GM12878 (cell line): Measurements from ENCODE around the gene SNRPD1. TPM values are rescaled to one million over a fixed set of nuclear protein-coding genes. Genes with fewer than 3 reads are reported as not detected.

Source experiments
- ATAC-seq: fragments of 200-7000 bp; cut with Tn5 transposase; 3 replicates; pipeline ENCODE4 v1.9.1; 2020; ENCODE audit warnings: mild to moderate bottlenecking, moderate library complexity
- BruUV-seq: library from RNA; stranded (reverse); fragments of 400-500 nt; replicated peaks from 2 replicates; lab custom pipeline; 2021; lab: Mats Ljungman, UMichigan
- CTCF ChIA-PET: fragments of 300-600 bp; sonication (Branson Sonifier 250); formaldehyde crosslinking; extraction: SDS; loops from one replicate; lab custom pipeline; 2021; ENCODE audit warnings: inconsistent platforms; lab: Yijun Ruan, JAX
- POLR2A ChIA-PET: fragments of 350-600 bp; formaldehyde crosslinking; extraction: SDS; loops from one replicate; lab custom pipeline; 2021; ENCODE audit warnings: inconsistent platforms; lab: Charles Lee
- RAD21 ChIA-PET: fragments of 300-600 bp; sonication (Branson Sonifier 250); formaldehyde crosslinking; loops from one replicate; lab custom pipeline; 2023; ENCODE audit warnings: antibody characterized with exemption; ENCODE audit not compliant: unreplicated experiment; lab: Charles Lee
- SMC1A ChIA-PET: fragments of 300-600 bp; sonication (Branson Sonifier 250); formaldehyde crosslinking; loops from one replicate; lab custom pipeline; 2023; ENCODE audit not compliant: unreplicated experiment, uncharacterized antibody; lab: Charles Lee
- DNase-seq: peaks from one replicate; pipeline ENCODE4 v3.0.0-alpha.2; 2011; ENCODE audit warnings: low read depth, low spot score
- FAIRE-seq: peaks from 3 replicates; lab custom pipeline; 2011; peaks lifted over from hg19 to GRCh38; lab: Jason Lieb, UNC
- H2AFZ ChIP-seq: 2 replicates; pipeline ENCODE4 v1.6.0; 2011; ENCODE audit warnings: low read depth, low read length, control low read depth; ENCODE audit not compliant: control insufficient read depth
- H3K27ac ChIP-seq: 2 replicates; pipeline ENCODE4 v1.5.1; 2011; ENCODE audit warnings: control low read depth; ENCODE audit not compliant: control insufficient read depth, insufficient read depth
- H3K27me3 ChIP-seq, 2 experiments: replicated peaks in 1 of 2; 2 replicates each; pipeline versions ENCODE4 v1.6.0 to v1.6.1; 2011; ENCODE audit warnings: low read length in 1 of 2; ENCODE audit not compliant: control insufficient read depth in 2 of 2, insufficient read depth in 2 of 2
- H3K36me3 ChIP-seq, 2 experiments: 2 replicates each; pipeline ENCODE4 v1.5.1; 2011; ENCODE audit warnings: low read length in 1 of 2; ENCODE audit not compliant: control insufficient read depth in 2 of 2, insufficient read depth in 2 of 2
- H3K4me1 ChIP-seq: 2 replicates; pipeline ENCODE4 v1.6.1; 2011; ENCODE audit warnings: mild to moderate bottlenecking, low read length, moderate library complexity, mixed read lengths; ENCODE audit not compliant: control insufficient read depth, insufficient read depth
- H3K4me2 ChIP-seq: 2 replicates; pipeline ENCODE4 v1.6.0; 2011; ENCODE audit warnings: control low read depth; ENCODE audit not compliant: control insufficient read depth, insufficient read depth
- H3K4me3 ChIP-seq: fragments of 200-600 bp; sonication (generic); 2 replicates; pipeline ENCODE4 v1.5.1; 2016
- H3K79me2 ChIP-seq: 2 replicates; pipeline ENCODE4 v1.6.0; 2011; ENCODE audit warnings: low read length; ENCODE audit not compliant: control insufficient read depth, insufficient read depth
- H3K9ac ChIP-seq: 2 replicates; pipeline ENCODE4 v1.8.0; 2011; ENCODE audit warnings: low read length, control low read depth, mixed read lengths; ENCODE audit not compliant: control insufficient read depth, insufficient read depth
- H3K9me3 ChIP-seq: replicated peaks from 3 replicates; pipeline ENCODE4 v1.5.1; 2011; ENCODE audit warnings: mild to moderate bottlenecking, low read length; ENCODE audit not compliant: control insufficient read depth, insufficient read depth
- H4K20me1 ChIP-seq: 2 replicates; pipeline ENCODE4 v1.6.0; 2011; ENCODE audit not compliant: control insufficient read depth, insufficient read depth
- ASH2L ChIP-seq: fragments of 300-600, 200-600 bp; sonication (generic); IDR thresholded peaks from 2 replicates; pipeline ENCODE4 v1.6.1; 2017; ENCODE audit warnings: low read depth, mild to moderate bottlenecking, borderline replicate concordance
- ATF2 ChIP-seq: IDR thresholded peaks from 2 replicates; pipeline ENCODE4 v1.6.1; 2012; ENCODE audit warnings: low read length, inconsistent platforms
- CBX5 ChIP-seq: sonication (generic); IDR thresholded peaks from 2 replicates; pipeline ENCODE4 v1.6.1; 2016; ENCODE audit warnings: low read depth, moderate library complexity, mild to moderate bottlenecking, inconsistent platforms
- CREM ChIP-seq: IDR thresholded peaks from 2 replicates; pipeline ENCODE4 v1.6.1; 2014; ENCODE audit warnings: antibody characterized with exemption, low read depth
- EED ChIP-seq: sonication (generic); IDR thresholded peaks from 2 replicates; pipeline ENCODE4 v1.6.1; 2016; ENCODE audit warnings: antibody characterized with exemption, low read depth
- EGR1 ChIP-seq, 2 experiments: IDR thresholded peaks; 1 replicate in 1 of 2; 2 replicates in 1 of 2; pipeline ENCODE4 v1.6.1; 2011 to 2012; ENCODE audit warnings: low read depth in 2 of 2, low read length in 2 of 2, borderline replicate concordance in 1 of 2, mild to moderate bottlenecking in 1 of 2, moderate library complexity in 1 of 2
- IKZF2 ChIP-seq, 2 experiments: fragments of 450-650 bp; IDR thresholded peaks; 2 replicates each; pipeline ENCODE4 v1.6.1; 2017; ENCODE audit warnings: mild to moderate bottlenecking in 2 of 2, moderate library complexity in 2 of 2
- JUND ChIP-seq: IDR thresholded peaks from 2 replicates; pipeline ENCODE4 v1.6.1; 2012; ENCODE audit warnings: low read depth, mild to moderate bottlenecking, low read length, improper control_type of control experiment, moderate library complexity
- MEF2B ChIP-seq: fragments of 450-650 bp; IDR thresholded peaks from 2 replicates; pipeline ENCODE4 v1.6.1; 2018; ENCODE audit warnings: mild to moderate bottlenecking, moderate library complexity; ENCODE audit not compliant: partially characterized antibody, poor library complexity, severe bottlenecking
- NFIC ChIP-seq: IDR thresholded peaks from 2 replicates; pipeline ENCODE4 v1.6.1; 2012; ENCODE audit warnings: low read depth, mild to moderate bottlenecking, inconsistent platforms, low read length, moderate library complexity
- NR2F1 ChIP-seq: fragments of 450-650 bp; conservative IDR thresholded peaks from 2 replicates; pipeline ENCODE4 v1.6.1; 2017; ENCODE audit warnings: mild to moderate bottlenecking
- POLR2AphosphoS5 ChIP-seq: IDR thresholded peaks from 2 replicates; pipeline ENCODE4 v1.6.1; 2011; ENCODE audit warnings: mild to moderate bottlenecking, low read length, inconsistent platforms
- RAD21 ChIP-seq: IDR thresholded peaks from 2 replicates; pipeline ENCODE4 v1.6.1; 2011; ENCODE audit warnings: mild to moderate bottlenecking, low read depth, low read length, moderate library complexity; ENCODE audit not compliant: insufficient read depth
- SMAD1 ChIP-seq: fragments of 450-650 bp; IDR thresholded peaks from 2 replicates; pipeline ENCODE4 v1.6.1; 2018; ENCODE audit warnings: mild to moderate bottlenecking, low read depth; ENCODE audit not compliant: partially characterized antibody
- STAT1 ChIP-seq: fragments of 450-650 bp; conservative IDR thresholded peaks from 2 replicates; pipeline ENCODE4 v1.6.1; 2014; ENCODE audit warnings: antibody characterized with exemption, mild to moderate bottlenecking
- TAF1 ChIP-seq: IDR thresholded peaks from 2 replicates; pipeline ENCODE4 v1.6.1; 2011; ENCODE audit warnings: mild to moderate bottlenecking, low read depth, low read length, borderline replicate concordance
- TARDBP ChIP-seq: IDR thresholded peaks from 2 replicates; pipeline ENCODE4 v1.6.1; 2016; ENCODE audit warnings: borderline replicate concordance
- ZNF217 ChIP-seq: fragments of 450-650 bp; IDR thresholded peaks from 2 replicates; pipeline ENCODE4 v1.6.1; 2017; ENCODE audit warnings: antibody characterized with exemption, mild to moderate bottlenecking
- ZNF384 ChIP-seq: IDR thresholded peaks from 2 replicates; pipeline ENCODE4 v1.6.1; 2012; ENCODE audit warnings: low read depth, mild to moderate bottlenecking, low read length, improper control_type of control experiment, borderline replicate concordance
- WGBS: methylation state at CpG from one replicate; pipeline ENCODE4 v1.1.6; 2016; ENCODE audit warnings: low lambda C conversion rate; ENCODE audit not compliant: insufficient replicate concordance, insufficient coverage; ENCODE audit errors: missing lambda C conversion rate; 5-methylcytosine and 5-hydroxymethylcytosine counted together
- in situ Hi-C: fragments of 300-500 bp; cut with MboI; formaldehyde crosslinking; loops from 9 replicates; pipeline ENCODE4 v1.14.3; 2018; ENCODE audit warnings: mixed read lengths
- intact Hi-C: fragments of 100-400 bp; cut with micrococcal nuclease; formaldehyde crosslinking; loops from one replicate; pipeline ENCODE4 v1.14.2; 2022; ENCODE audit not compliant: unreplicated experiment
- polyA plus RNA-seq, 11 experiments: library from polyadenylated mRNA; depleted of rRNA in 4 of 11; unstranded in 6 of 11; stranded (reverse) in 5 of 11; fragments of >200 nt; fragmentation: Nextera tagmentation in 4 of 11; fragmentation: Illumina TruSeq in 1 of 11; extraction: Ambion mirVana in 4 of 11; extraction: Trizol in 1 of 11; gene quantifications; 1 replicate in 1 of 11; 2 replicates in 10 of 11; pipeline versions ENCODE4 v1.2.1 to v1.2.3, GENCODE V29; 2011 to 2016; ENCODE audit warnings: inconsistent platforms in 2 of 11, missing spikeins in 2 of 11, low read depth in 1 of 11
- total RNA-seq, 4 experiments: library from RNA; depleted of rRNA in 3 of 4; stranded (reverse); fragments of >200 nt in 3 of 4; fragmentation: Illumina TruSeq in 1 of 4; extraction: Trizol in 1 of 4; gene quantifications; 2 replicates each; pipeline versions ENCODE4 v1.2.1 to v1.2.3, GENCODE V29; 2013 to 2021
- TF ChIP-seq, protein P1 (sequence below): fragments of 150-350 bp; IDR thresholded peaks from 2 replicates; pipeline ENCODE4 v1.6.1; 2014; ENCODE audit warnings: mild to moderate bottlenecking, low read depth, low read length
- TF ChIP-seq, protein P2 (sequence below): IDR thresholded peaks from 2 replicates; pipeline ENCODE4 v1.6.1; 2012; ENCODE audit warnings: low read depth, low read length, improper control_type of control experiment

The SNRPD1 gene
- total and polyA plus RNA-seq, 10 of the 15 experiments (the other 5 are each of a cell fraction or from before 2014, with no cell fraction given), result 52.6 to 866 (median 227) TPM

GRCh38 chr18:21604671-21605070, 7.4 kb upstream of the SNRPD1 start:
- intact Hi-C loops (loop anchor here (5.0 kb wide), 1 partner anchor 83 kb away; no protein-coding TSS in a partner anchor), in situ Hi-C loops (loop anchor here (25.0 kb wide), 2 partner anchors 542 to 1858 kb away; partner anchors contain the start of gene RIOK3)
- Histone ChIP-seq H3K9me3 (no peaks in the 10 kb centered on the region), H3K27ac (peak overlapping the region; percentile 37), H3K27me3 (no peaks in the 10 kb centered on the region), H3K4me3 (no peak overlapping the region; the same call in 1 of the 2 replicates), H3K4me1 (peaks cover 22% of the 10 kb centered on the region), H4K20me1 (no peaks in the 10 kb centered on the region), H3K36me3 (no peaks in the 10 kb centered on the region), H2AFZ (peak overlapping the region; percentile 63), H3K79me2 (peaks cover 4% of the 10 kb centered on the region), H3K4me2 (peak overlapping the region; percentile 44; the same call in 1 of the 2 replicates), H3K9ac (no peak overlapping the region; the same call in 1 of the 2 replicates)
- 0% methylated on average over 2 of the region's 2 CpGs for WGBS
- BruUV-seq, result no TSS peak
- DNase-seq, result no peak
- ATAC-seq, result 0 out of 3 replicates have a peak, but pooled peaks have one; percentile 1
- ChIA-PET RAD21 (interaction anchor here (1.0 kb wide), 1 partner anchor 138 kb away, joined by 4 read pairs; no protein-coding TSS in a partner anchor), SMC1A (interaction anchor here (1.4 kb wide), 1 partner anchor 244 kb away, joined by 4 read pairs; no protein-coding TSS in a partner anchor), POLR2A (interaction anchor here (0.9 kb wide), 1 partner anchor 139 kb away, joined by 6 read pairs; no protein-coding TSS in a partner anchor), CTCF (interaction anchor here (0.9 to 9.4 kb wide), 2 partner anchors 8 to 99 kb away, joined by 3 to 173 read pairs; partner anchors contain the start of gene SNRPD1)
- no peak for FAIRE-seq
- no peak for TF ChIP-seq MEF2B
- TF ChIP-seq POLR2AphosphoS5, result no peak
- no peak for TF ChIP-seq EGR1 (IDR thresholded peaks at IDR 0.05; ENCODE audit: borderline replicate concordance in 1 of 2, low read depth in 2 of 2, low read length in 2 of 2)
- TF ChIP-seq ATF2, result peak; percentile 20; the same call in 1 of the 2 replicates
- TF ChIP-seq IKZF2 (IDR thresholded peaks at IDR 0.05), result peak in 1 of 2 experiments; percentile 23; a peak in 1 of 4 replicates
- no peak for TF ChIP-seq TARDBP
- TF ChIP-seq, protein P1, sequence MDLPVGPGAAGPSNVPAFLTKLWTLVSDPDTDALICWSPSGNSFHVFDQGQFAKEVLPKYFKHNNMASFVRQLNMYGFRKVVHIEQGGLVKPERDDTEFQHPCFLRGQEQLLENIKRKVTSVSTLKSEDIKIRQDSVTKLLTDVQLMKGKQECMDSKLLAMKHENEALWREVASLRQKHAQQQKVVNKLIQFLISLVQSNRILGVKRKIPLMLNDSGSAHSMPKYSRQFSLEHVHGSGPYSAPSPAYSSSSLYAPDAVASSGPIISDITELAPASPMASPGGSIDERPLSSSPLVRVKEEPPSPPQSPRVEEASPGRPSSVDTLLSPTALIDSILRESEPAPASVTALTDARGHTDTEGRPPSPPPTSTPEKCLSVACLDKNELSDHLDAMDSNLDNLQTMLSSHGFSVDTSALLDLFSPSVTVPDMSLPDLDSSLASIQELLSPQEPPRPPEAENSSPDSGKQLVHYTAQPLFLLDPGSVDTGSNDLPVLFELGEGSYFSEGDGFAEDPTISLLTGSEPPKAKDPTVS, result no peak
- no peak for TF ChIP-seq STAT1
- TF ChIP-seq CBX5, result no peak
- no peak for TF ChIP-seq RAD21
- no peak for TF ChIP-seq ASH2L
- peak; percentile 28; the same call in 1 of the 2 replicates for TF ChIP-seq EED
- TF ChIP-seq NR2F1, result 0 out of 2 replicates have a peak, but pooled peaks have one; percentile 19
- TF ChIP-seq ZNF217, result no peak
- no peak for TF ChIP-seq TAF1
- TF ChIP-seq, protein P2, sequence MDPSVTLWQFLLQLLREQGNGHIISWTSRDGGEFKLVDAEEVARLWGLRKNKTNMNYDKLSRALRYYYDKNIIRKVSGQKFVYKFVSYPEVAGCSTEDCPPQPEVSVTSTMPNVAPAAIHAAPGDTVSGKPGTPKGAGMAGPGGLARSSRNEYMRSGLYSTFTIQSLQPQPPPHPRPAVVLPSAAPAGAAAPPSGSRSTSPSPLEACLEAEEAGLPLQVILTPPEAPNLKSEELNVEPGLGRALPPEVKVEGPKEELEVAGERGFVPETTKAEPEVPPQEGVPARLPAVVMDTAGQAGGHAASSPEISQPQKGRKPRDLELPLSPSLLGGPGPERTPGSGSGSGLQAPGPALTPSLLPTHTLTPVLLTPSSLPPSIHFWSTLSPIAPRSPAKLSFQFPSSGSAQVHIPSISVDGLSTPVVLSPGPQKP, result no peak
- 0 out of 2 replicates have a peak, but pooled peaks have one; percentile 22 for TF ChIP-seq NFIC
- 0 out of 2 replicates have a peak, but pooled peaks have one; percentile 13 for TF ChIP-seq CREM
- TF ChIP-seq SMAD1, result no peak
- TF ChIP-seq JUND, result no peak
- no peak for TF ChIP-seq ZNF384
